Measurements from ENCODE around the gene TEC.
A peak's percentile ranks its signal among the peaks of the same experiment; 100 is the strongest.

The TEC gene

GRCh38 chr4:48120132-48120531, 149.5 kb downstream of the TEC start:
- DNase-seq (ENCODE audit: low read depth) = no peak

- DNase-seq (ENCODE audit: low read depth) = no peak
Observed at GRCh38 chr4:48119646-48120045, 150.0 kb downstream of the TEC start.

GRCh38 chr4:48118081-48118480, 151.6 kb downstream of the TEC start:
- DNase-seq (ENCODE audit: low read depth) = no peak

GRCh38 chr4:48116582-48116981, 153.1 kb downstream of the TEC start:
- DNase-seq (ENCODE audit: low read depth) = no peak

GRCh38 chr4:48114412-48114811, 155.2 kb downstream of the TEC start:
- no peak for DNase-seq (ENCODE audit: low read depth)

- DNase-seq (ENCODE audit: low read depth) = peak; percentile 29
Observed at GRCh38 chr4:48112017-48112667, 157.5 kb downstream of the TEC start.

- no peak for DNase-seq (ENCODE audit: low read depth)
Observed at GRCh38 chr4:48110452-48110978, 159.1 kb downstream of the TEC start.

GRCh38 chr4:48109413-48110263, 160.0 kb downstream of the TEC start:
- DNase-seq (ENCODE audit: low read depth) = peak; percentile 50

- no peak for DNase-seq (ENCODE audit: low read depth)
Observed at GRCh38 chr4:48108309-48109073, 161.1 kb downstream of the TEC start.

GRCh38 chr4:48105230-48105629, 164.4 kb downstream of the TEC start:
- DNase-seq (ENCODE audit: low read depth) = no peak

- DNase-seq (ENCODE audit: low read depth) = no peak
Observed at GRCh38 chr4:48103483-48104139, 166.0 kb downstream of the TEC start.

- DNase-seq (ENCODE audit: low read depth) = no peak
Observed at GRCh38 chr4:48102303-48102702, 167.3 kb downstream of the TEC start.

GRCh38 chr4:48100256-48100655, 169.4 kb downstream of the TEC start:
- DNase-seq (ENCODE audit: low read depth) = no peak

- DNase-seq (ENCODE audit: low read depth) = no peak
Observed at GRCh38 chr4:48095441-48095840, 174.2 kb downstream of the TEC start.

GRCh38 chr4:48093991-48094416, 175.6 kb downstream of the TEC start:
- DNase-seq (ENCODE audit: low read depth) = peak; percentile 82

- no peak for DNase-seq (ENCODE audit: low read depth)
Observed at GRCh38 chr4:48090621-48091020, 179.0 kb downstream of the TEC start.

- no peak for DNase-seq (ENCODE audit: low read depth)
Observed at GRCh38 chr4:48085821-48086589, 183.6 kb downstream of the TEC start.
